HepG2 (cell line): Measurements from ENCODE around the gene SHC3.

Source experiments
- CEBPB ChIP-seq: IDR thresholded peaks from 2 replicates; pipeline ENCODE4 v1.6.1; 2011; ENCODE audit warnings: low read depth, low read length, improper control_type of control experiment, borderline replicate concordance
- MYPOP ChIP-seq: sonication (generic); formaldehyde crosslinking; IDR thresholded peaks from 2 replicates; pipeline ENCODE4 v1.8.1; 2023; ENCODE audit warnings: mild to moderate bottlenecking, moderate library complexity, missing genetic modification reagents
- TBP ChIP-seq: sonication (generic); formaldehyde crosslinking; IDR thresholded peaks from 2 replicates; pipeline ENCODE4 v1.5.0; 2020; ENCODE audit warnings: missing genetic modification reagents
- ZNF143 ChIP-seq: sonication (generic); formaldehyde crosslinking; IDR thresholded peaks from 2 replicates; pipeline ENCODE4 v1.4.0; 2020; ENCODE audit warnings: missing genetic modification reagents

- TF ChIP-seq ZNF143: no peak
- no peak for TF ChIP-seq CEBPB
- no peak for TF ChIP-seq TBP
- no peak for TF ChIP-seq MYPOP (CRISPR knock-in tag)
Measured at GRCh38 chr9:88993327-88993726, 185.3 kb downstream of the SHC3 start.
